ENCODE data around the gene PRR36. TPM values are rescaled to one million over a fixed set of nuclear protein-coding genes. Genes with fewer than 3 reads are reported as not detected.

PRR36 gene
- total RNA-seq, 3 donors from 2014 or later, result 0.22 to 0.58 (median 0.23) TPM

GRCh38 chr19:7888826-7889217 lies 14.6 kb upstream of the PRR36 start:
- DNase-seq, result no peak

DNA sequence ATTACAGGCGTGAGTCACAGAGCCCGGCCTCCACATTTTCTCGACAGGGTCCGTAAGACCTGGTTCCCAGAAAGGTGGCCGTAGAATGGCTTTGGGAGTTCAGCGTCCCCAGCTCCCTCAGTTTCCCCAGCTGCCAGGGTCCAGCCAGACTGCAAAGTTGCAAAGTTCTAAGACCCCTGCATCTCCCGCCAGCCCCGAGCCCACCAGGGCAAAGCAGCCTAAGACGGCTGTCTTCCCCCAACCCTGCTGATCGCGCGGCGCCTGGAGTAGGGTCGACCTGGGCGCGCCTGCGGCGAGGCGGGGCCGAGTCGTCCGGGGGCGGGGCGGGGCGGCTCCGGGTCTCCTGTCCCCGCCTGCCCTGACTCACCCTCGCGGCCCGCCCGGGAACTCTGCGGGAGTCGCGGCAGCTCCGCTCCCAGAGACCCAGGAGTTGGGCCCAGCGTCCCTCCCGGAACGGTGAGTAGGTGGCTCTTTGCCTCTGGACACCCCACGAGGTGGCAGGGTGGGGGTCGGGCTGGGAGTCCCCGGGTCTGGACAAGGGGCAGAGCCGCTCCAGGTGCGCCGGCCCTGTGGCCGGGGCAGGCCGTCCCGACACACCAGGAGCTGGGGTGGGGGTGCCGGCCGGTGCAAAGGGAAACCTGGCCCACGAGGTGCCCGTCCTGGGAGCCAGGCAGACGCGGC lies 14.1 kb upstream of the PRR36 start, which contains the start of gene LRRC8E:
LRRC8E (plus strand) TSS at position 366 of the 681 bp plus-strand sequence. CDS start 7,094 bp downstream, outside the sequence.
- ATAC-seq (peak; percentile 98), DNase-seq (peak; percentile 70 to 82 (median 70))
- H3K36me3 ChIP-seq (ENCODE audit: low read depth), result no peaks in the 10 kb centered on the region

More at GRCh38 chr19:7888826-7889217, 14.6 kb upstream of the PRR36 start:
- Histone ChIP-seq H3K9me3 (no peaks in the 10 kb centered on the region), H3K36me3 (ENCODE audit: low read depth) (no peaks in the 10 kb centered on the region), H3K4me3 (no peak overlapping the region), H3K4me1 (ENCODE audit: low read depth) (peaks cover 3% of the 10 kb centered on the region)
- intact Hi-C loops (cut with DNase I, micrococcal nuclease), result no loop called here
- ATAC-seq, result no peak
- no peak for TF ChIP-seq CTCF (IDR thresholded peaks at IDR 0.05)

DNA sequence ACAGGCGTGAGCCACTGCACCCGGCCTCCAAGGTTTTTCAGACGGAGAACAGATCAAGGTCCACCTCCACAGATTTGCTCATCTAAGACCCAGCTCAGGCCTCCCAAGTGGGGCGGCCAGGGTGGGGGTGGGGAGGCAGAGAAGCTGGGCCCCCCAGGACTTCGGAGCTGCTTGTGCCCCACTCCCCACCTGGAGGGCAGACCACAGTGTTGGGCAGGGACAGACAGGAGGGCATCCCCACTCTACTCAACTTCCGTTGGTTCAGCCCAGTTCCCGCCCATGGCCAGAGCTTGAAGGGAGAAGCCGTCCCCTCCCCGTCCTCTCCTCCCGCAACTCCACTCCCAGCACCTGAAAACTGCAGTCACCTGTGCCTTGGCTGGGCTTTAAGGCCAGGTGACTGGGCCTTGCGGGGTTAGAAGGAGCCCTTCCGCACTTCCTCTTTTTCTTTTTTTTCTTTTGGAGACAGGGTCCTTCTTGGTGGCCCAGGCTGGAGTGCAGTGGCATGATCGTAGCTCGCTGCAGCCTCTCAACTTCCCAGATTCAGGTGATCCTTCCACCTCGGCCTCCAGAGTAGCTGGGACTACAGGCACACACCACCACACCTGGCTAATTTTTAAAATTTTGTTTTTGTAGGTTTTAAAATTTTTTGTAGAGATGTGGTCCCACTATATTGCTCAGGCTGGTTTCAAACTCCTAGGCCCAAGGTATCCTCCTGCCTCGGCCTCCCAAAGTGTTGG lies 13.4 kb upstream of the PRR36 start:
- DNase-seq, result no peak
- H3K4me1 ChIP-seq (ENCODE audit: low read depth), result peaks cover 3% of the 10 kb centered on the region
- no peaks in the 10 kb centered on the region for H3K9me3 ChIP-seq
- no peak for ATAC-seq
- H3K36me3 ChIP-seq (ENCODE audit: low read depth), result no peaks in the 10 kb centered on the region
- intact Hi-C loops (cut with DNase I, micrococcal nuclease), result no loop called here
- TF ChIP-seq CTCF (IDR thresholded peaks at IDR 0.05), result no peak
- H3K4me3 ChIP-seq, result no peak overlapping the region

More for the DNA sequence above, 14.1 kb upstream of the PRR36 start, which contains the start of gene LRRC8E:
- Histone ChIP-seq H3K9me3 (no peaks in the 10 kb centered on the region), H3K4me3 (no peak within 1 kb of the TSS), H3K4me1 (ENCODE audit: low read depth) (peaks cover 3% of the 10 kb centered on the region)
- intact Hi-C loops (cut with DNase I, micrococcal nuclease), result no loop called here
- no peak for TF ChIP-seq CTCF (IDR thresholded peaks at IDR 0.05)

GRCh38 chr19:7885818-7886217 lies 11.6 kb upstream of the PRR36 start:
- TF ChIP-seq CTCF (IDR thresholded peaks at IDR 0.05), result no peak
- no peaks in the 10 kb centered on the region for H3K9me3 ChIP-seq
- no peak overlapping the region for H3K4me3 ChIP-seq
- ATAC-seq (peak; percentile 6), DNase-seq (no peak)
- intact Hi-C loops (cut with DNase I, micrococcal nuclease), result no loop called here
- H3K4me1 ChIP-seq (ENCODE audit: low read depth), result peaks cover 3% of the 10 kb centered on the region
- H3K36me3 ChIP-seq (ENCODE audit: low read depth), result no peaks in the 10 kb centered on the region

GRCh38 chr19:7883796-7884570 lies 9.8 kb upstream of the PRR36 start:
- ATAC-seq, result no peak

More at GRCh38 chr19:7883796-7884570, 9.8 kb upstream of the PRR36 start:
- intact Hi-C loops (cut with DNase I, micrococcal nuclease), result no loop called here
- no peak for DNase-seq
- TF ChIP-seq CTCF (IDR thresholded peaks at IDR 0.05), result no peak
- Histone ChIP-seq H3K4me1 (ENCODE audit: low read depth) (peaks cover 3% of the 10 kb centered on the region), H3K36me3 (ENCODE audit: low read depth) (no peaks in the 10 kb centered on the region), H3K9me3 (no peaks in the 10 kb centered on the region), H3K4me3 (no peak overlapping the region)
